Daoy (cell line): ENCODE measurements around the gene GRIK2. TPM values are rescaled to one million over a fixed set of nuclear protein-coding genes. Genes with fewer than 3 reads are reported as not detected.

Source experiments
- DNase-seq: peaks from one replicate; pipeline ENCODE4 v3.0.0-alpha.2; 2015; ENCODE audit warnings: low read depth
- total RNA-seq: library from RNA; depleted of rRNA; stranded (reverse); fragments of >200 nt; shearing (Covaris generic); gene quantifications from 2 replicates; pipeline ENCODE4 v1.2.3, GENCODE V29; 2014

The GRIK2 gene
- total RNA-seq, 1 experiment from 2014 or later = not detected

DNA sequence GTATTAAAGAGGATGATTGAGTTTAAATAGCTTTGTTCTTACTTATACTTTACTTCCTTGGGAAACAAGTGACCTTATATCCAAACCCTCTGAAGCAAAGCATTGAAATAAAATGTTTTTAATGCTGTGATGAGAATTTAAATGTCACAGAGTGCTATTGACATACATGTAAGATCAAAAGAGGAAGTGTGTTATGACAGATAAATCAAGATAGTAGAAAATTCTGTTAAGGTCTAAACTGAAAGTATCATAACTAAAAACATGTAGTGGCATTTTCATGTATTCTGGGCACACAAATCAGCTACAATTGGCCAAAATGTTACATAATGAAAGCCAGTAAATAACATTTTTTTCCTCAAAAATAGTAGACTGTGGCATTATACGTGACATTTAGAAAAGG lies 318.0 kb downstream of the GRIK2 start:
- no peak for DNase-seq

DNA sequence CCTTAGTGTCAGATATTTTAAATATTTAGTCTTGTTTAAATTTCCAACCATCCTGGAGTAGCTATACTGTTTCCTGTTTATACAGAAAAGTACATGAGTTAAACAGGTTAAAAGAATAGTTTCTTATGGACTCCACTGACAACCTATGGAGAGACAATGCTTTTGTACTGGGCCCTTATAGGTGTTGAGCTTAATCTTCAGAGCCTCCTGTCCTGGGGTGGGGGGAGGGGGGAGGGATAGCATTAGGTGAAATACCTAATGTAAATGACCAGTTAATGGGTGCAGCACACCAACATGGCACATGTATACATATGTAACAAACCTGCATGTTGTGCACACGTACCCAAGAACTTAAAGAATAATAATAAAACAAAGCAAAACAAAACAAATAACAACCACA lies 322.9 kb downstream of the GRIK2 start:
- DNase-seq = no peak

DNA sequence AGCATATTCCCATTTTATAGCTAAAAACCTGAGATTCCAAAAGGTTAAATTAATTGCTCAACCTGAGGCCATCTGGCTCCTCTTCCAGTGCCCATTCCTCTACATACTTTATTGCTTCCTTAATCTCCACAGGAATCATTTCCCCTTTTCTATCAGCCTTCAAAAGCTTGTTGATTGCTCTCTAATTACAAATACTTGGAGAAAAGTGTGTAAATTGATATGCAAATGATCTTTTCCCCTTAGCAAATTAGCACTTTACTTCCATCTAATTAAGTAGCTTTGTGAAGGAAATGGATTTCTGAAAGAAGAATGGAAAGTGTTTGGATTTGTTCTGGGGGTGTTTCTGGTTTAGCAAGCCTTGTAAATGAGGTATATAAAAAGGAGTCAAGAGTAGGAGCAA lies 323.3 kb downstream of the GRIK2 start:
- no peak for DNase-seq

DNA sequence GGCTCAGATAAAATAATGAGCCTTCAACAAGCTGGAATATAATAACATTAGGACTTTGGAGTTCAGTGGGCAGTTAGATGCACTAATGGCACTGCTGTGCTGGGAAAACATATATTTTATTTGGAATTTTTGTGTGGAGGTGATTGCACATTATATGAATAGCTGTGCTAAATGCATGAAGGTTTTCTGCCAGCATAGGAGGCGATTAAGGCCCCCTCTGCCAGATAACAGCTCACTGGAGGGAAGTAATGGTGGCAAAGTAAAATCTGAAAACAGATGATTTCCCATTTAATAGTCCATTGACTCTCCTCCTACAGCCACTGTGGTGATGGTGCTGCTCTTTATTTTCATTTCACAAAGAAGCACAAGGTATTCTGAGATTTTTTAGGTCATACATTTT lies 326.0 kb downstream of the GRIK2 start:
- no peak for DNase-seq

DNA sequence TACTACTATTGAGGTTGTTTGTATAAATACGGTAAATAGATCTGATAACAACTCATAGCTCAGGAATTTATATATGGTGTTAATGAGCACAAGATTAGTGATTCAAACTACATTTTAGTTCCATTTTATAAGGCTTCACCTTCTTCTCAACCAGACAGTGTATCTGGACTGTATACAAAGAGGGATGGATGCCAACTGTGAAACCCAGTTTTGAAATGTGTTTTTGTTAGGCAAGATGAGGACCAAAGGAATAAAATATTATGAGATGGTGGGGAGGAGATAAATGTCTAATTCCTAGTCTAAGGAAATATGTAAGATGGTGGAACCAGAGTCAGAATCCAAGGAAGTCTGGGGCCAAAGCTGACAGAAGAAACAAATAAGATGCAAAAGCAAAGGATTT lies 329.0 kb downstream of the GRIK2 start:
- no peak for DNase-seq

DNA sequence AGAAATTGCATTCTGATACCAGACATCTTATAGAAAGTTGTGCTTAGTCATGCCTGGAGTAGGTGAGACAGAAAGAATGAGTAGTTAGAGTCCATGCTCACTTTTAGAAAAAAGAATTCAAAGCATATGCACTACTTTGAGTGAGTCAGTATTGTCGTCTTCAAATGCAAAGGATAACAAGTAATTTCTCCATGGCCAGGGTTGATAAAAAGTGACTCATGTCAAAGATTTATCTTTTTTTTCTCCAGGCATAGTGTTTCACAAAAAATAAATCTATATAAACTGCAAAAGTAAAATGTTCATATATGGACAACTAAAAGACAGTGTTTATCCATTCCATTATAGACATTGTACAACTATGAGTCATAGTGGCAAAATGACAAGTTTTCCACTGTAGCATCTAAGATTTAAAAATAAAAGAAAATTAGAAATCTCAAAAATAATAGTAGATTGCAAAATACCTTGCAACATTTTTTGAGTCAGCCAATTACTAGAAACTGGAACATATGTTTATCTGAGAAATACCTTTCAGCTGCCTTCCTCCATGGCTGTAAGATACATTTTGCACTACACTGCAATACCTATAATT lies 329.6 kb downstream of the GRIK2 start:
- no peak for DNase-seq

DNA sequence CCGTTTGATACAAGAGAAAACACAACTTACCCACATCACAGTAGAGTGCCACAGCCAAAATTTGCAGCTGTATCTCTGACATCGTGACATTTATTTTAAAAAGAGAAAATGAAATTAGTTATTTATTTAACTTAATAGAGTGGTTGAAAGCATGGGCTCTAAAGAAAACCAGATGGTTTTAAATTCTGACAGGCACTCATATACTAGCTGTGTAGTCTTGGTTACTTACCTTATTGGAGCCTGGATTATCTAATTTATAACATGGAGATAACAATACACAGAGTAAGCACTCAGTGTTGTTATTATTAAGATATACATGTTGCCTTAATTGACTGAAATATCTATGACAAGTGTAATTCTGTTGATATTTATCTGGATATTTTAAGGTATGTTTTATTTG lies 334.9 kb downstream of the GRIK2 start:
- no peak for DNase-seq

DNA sequence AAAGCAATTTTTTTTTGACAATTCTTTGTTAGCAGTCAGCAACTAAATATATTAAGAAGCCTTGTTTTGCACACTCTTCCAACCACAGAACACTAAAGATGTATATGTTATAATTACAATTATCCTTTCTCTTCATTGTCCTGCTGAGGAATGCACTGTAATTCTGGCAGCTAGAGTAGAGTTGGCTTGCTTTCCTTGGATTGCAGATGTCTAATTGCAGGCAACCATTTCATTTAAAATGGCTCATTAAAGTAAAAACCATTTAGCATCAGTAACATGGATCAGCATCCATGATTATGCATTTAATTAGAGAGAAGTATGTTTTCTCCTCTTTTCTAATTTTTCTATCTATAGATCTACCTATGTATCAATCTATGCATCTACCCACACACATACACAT lies 335.4 kb downstream of the GRIK2 start:
- no peak for DNase-seq

DNA sequence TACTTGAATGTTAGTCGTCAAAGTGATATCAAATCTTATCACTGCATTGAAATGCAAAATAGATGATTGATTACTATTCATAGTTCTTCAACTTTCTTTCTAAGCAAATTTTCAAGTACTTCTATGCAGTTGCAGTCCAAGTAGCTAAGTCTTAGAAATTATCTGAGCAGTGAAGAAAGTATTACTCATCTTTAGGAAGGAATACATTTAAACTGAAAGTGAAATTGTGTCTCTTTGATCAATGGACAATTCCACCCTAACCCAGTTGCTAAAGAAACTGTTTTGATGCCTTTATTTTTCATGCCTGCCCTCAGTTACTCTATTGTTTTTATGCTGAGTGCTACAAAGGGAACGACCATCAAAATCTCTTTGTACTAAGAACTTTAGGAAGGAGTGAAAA lies 337.4 kb downstream of the GRIK2 start:
- DNase-seq = no peak

DNA sequence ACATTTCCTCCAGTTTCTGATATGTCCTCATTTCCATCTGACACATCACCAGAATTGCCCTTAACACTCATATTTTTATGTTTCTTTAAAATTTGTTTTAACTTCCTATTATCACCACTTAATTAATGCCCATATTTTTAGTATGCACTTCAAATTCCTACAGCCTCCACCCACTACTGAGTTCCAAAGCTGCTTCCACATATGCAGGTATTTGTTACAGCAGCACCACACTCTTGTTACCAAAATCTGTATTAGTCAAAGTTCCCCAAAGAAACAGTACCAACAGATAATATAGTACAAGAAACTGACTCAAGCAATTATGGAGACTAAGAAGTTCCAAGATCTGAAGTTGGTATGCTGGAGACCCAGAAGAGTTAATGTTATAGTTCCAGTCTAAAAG lies 340.4 kb downstream of the GRIK2 start:
- no peak for DNase-seq

DNA sequence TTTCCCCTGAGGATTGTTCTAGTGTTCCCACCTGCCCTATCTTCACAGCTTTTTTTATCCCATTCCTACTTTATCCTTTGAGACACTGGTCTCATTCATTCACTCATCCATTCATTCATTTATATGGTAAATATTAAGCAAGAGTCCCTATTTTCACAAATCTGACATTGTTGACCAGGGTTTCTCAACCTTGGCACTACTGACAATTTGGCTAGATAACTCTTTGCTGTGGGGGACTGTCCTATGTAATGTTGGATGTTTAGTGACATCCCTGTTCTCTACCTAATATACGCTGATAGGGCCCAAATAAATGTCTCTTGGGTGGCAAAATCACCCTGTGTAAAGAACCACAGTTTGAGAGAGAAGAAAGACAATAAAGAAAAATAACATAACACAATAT lies 345.0 kb downstream of the GRIK2 start:
- DNase-seq = no peak

DNA sequence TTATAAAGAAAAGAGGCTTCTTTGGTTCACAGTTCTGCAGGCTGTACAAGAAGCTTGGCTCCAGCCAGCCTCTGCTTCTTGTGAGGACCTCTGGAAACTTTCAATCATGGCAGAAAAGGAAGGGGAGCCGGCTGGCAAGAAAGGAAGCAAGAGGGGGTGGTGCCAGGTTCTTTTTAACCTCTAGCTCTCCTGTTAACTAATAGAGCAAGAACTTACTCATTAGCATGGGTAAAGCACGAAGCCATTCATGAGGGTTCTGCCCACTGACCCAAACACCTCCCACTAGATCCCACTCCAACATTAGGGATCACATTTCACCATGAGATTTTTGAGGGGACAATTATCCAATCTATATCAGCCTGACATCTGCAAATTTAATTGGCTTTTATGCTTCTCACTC lies 347.1 kb downstream of the GRIK2 start:
- no peak for DNase-seq

DNA sequence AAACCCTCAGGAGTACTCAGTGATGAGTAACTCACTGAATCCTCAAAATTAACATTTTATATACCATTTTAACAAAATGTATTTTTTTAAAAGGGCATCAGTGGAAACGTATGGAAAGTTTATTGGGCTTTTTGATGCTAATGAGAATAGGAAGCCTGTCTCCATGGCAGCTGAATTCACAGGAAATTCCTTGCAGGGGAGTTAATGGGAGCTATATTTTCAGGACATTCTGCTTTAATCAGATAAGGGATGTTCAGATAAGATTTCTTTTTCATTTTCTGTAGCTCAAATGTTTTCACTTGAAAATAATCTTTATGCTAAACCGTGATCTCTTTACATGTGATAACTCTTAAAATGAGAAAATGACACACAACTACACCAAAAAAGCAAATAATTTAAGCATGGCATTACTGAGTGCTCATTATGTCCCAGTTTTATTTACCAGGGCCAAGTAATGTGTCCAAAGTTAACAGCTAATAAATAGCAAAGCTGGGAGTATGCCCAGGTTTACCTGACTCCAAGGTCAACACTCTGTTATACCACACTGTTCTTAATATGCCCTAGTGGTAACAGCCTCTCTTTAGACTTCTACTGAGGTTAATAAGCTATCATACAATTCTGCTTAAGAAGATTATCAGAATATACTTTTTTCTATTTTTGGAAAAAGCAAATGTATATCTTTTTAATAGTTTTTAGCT lies 348.1 kb downstream of the GRIK2 start:
- no peak for DNase-seq

DNA sequence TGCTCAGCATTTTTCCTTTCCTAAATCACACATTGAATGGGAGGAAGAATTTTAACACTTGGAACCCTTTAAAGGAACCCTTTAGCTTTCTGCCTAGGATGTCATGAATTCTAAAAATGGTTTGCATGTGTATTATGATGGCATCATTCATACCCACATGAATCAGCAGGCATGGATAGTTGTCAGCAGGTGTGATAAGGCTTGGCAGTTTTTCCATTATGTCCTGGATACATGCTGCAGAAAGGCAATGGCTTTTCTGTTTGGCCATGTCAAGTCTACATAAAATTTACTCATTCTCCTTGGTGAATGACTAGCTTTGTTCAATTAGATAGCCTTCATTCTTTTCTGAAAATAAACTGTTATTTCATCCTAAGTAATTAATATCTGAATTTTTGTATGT lies 353.7 kb downstream of the GRIK2 start:
- no peak for DNase-seq

DNA sequence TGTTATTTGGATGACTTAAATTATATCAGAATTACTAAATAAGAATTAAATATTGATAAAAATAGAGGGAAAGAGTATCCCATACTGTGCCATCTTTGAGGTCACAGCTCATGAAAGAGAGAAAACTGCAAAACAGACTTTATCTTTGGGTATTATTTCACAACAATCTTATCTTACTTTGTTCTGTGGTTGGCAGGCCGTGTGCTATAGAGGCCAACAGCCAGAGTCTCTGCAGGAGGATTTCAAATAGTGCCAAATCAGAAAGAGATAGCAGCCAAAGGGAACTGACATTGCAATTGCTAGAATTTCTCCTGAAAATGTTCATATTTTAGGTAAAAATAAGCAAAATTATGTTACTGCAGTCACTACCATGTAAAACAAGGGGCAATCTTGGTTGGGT lies 354.2 kb downstream of the GRIK2 start:
- DNase-seq = no peak

DNA sequence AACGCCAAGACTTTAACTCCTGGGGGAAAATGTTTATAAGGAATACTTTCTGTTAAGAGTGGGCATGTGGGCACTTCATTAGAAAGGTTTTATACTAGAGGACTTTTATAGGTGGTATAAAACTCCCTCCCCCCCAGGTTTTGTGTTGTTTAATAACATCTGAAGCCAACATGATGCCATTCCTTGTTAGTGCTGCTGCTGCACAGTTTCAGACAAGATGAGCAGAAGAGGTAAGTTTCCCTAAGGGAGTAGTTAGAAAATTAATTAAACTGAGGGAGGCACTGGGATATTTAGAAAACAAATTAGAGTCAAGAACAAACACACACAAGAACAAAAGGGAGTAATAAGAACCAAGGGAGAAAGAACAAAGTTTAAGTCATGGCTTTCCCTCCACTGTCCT lies 362.4 kb downstream of the GRIK2 start:
- no peak for DNase-seq

DNA sequence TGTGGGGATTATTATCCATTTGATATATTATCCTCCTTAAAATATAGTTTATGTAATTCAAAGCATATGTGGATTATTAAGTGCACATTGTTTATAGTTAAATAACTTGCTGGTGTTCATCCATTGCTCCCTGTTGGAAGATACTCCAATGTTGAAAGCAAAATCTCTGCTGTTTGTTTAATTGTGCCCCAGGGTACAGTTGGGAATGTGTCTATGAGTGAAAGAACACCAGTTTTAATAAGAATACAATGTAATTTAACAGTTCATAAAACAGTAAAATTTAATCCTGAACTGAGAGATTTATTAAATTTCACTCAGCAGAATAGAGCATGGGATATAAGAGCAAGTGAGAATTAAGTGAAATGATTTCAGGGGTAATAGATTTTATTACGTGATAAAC lies 364.9 kb downstream of the GRIK2 start:
- no peak for DNase-seq

DNA sequence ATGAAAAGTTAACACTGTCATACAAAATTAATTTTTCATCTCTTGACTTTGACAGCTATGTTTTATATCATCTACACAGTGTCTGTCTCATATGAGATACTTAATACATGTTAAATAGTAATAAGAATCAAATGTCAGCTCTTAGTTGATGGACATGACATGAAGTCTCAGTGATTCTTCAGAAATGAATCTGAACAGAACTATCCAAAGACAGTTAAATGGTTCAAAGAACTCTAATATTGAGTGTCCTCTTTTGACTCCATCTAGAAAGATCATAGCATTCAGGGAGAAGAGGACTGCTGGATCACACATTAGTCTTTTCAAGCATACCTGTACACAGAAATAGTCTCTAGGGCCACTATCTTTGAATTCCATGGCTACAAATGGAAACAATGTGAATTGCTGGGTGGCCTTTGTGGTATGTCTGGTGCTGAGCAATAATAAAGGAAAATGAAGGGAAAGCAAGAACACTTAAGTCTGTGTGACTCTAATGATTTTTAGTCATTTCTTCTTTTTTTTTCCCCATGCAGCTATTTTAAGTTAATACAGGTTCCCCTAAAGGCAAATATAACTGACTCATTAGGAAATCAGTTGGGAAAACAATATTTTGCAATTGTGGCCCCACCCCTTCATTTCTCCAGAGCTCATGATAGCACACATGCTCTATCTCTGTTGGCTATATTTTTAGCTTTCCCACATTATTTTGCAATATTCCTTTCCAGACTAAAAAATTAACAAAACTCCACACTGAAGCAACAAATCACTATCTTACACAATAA lies 367.5 kb downstream of the GRIK2 start:
- no peak for DNase-seq

DNA sequence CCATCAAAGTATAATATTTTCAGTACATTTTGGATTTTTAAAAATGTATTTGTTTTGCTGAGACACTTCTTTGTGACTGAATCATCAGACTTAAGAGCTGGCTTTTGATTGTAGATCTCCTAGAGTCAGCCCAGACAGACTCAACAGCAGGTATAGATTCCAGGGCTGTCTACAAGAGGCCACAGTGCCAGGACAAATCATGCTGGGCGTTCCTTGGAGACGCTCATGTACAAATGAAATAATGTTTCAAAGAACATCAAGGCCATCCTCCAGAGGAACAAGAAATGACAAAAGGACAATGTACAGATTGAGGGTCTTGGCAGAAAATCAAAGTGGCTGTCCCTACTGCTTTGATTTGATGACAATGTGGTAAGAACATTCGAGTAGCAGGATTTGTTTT lies 369.3 kb downstream of the GRIK2 start:
- no peak for DNase-seq

DNA sequence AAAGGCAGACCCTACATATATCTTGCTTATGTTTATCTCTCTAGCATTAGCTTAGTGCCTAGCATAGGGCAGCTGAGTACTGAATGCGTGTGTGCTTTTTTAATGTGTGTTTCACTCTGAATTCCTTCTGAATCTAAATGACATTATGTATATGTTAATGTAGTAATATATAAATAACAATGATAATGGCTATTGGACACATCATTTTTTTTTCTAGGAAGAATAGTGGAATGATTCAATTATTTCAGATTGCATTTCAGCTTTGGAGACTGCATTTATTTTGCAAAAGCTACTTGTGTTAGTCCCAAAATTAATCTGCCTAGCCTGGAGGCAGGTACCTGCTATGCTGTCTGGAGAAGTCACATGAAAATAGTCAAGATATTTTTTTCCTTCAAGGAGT lies 371.8 kb downstream of the GRIK2 start:
- no peak for DNase-seq

DNA sequence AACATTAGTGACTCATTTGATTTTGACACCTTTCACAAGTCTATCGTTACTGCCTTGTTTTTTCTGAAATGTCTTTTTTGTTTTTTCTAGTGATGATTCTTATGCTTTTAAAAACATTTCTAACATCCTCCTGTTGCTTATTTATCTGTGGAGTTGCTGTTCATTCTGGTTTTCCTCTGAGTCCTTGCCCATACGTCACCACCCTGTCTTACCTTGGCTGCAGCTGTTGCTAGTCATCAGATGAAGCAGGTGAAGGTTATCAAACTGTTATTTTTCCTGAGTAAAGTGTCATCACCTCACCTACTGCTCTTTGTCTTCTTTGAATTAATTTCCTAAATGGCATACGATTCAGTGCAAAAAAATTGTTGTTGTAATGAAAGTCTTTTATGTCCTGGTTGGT lies 376.6 kb downstream of the GRIK2 start:
- no peak for DNase-seq

DNA sequence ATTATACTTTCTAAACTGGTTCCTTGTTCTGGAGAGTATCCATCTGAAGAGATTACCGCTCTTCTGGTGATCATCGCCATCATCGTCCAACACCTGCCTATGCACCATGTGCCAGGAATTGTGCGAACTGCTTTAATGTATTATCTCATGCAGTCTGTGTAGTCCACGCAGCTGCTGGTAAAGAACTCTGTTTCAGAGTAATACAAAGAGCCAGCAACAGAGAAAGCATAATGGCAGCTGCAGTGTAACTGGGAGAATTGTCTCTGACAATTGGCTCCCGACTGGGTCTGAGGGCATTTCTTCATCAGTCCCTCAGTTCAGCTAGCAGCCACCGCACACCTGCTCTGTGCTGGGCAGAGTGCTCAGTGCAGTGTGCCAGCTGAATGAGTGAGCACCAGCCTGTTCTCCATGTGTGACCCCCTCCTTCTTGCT lies 383.4 kb downstream of the GRIK2 start:
- no peak for DNase-seq

DNA sequence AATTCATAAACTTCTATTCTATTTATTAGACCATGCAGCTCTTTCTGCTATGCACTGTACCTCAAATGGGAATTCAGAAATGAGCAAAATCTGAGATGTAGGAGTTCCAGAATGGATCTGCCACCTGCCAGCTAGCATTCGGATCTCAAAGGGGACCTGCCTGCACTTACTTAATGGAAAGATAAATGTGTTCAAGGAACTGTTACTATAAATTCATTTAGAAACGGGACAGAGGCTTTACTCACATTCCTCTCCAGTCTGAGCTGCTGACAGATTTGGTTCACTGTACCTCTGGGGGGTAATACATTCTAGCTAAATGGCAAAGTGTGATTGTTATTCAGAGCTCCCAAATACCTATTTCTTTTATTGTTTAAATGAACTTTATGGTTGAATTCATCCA lies 384.1 kb downstream of the GRIK2 start:
- no peak for DNase-seq
